Esophagus muscularis mucosa (tissue), 4 donors: ENCODE measurements around the gene TMEM41B. TPM values are rescaled to one million over a fixed set of nuclear protein-coding genes. Genes with fewer than 3 reads are reported as not detected.

ENCODE experiments used
- DNase-seq: peaks from one replicate; pipeline ENCODE4 v3.0.0-alpha.2; 2017; ENCODE audit errors: extremely low spot score
- H3K27ac ChIP-seq, 4 donors: fragments of 200-600 bp; sonication (generic); replicated peaks in 1 of 4; 1 replicate in 3 of 4; 2 replicates in 1 of 4; pipeline ENCODE4 v1.5.1; 2016 to 2019; ENCODE audit warnings: mild to moderate bottlenecking in 1 of 4
- H3K27me3 ChIP-seq, 4 donors: fragments of 200-600 bp; sonication (generic); one replicate each; pipeline versions ENCODE4 v1.5.1 to v1.6.0; 2016 to 2019
- H3K36me3 ChIP-seq, 4 donors: fragments of 200-600 bp; sonication (generic); one replicate each; pipeline ENCODE4 v1.5.1; 2016 to 2019
- H3K4me1 ChIP-seq, 4 donors: fragments of 200-600 bp; sonication (generic); one replicate each; pipeline ENCODE4 v1.5.1; 2016 to 2019
- H3K4me3 ChIP-seq, 4 donors: fragments of 200-600 bp; sonication (generic); 1 replicate in 2 of 4; 2 replicates in 2 of 4; pipeline ENCODE4 v1.5.1; 2016 to 2019; ENCODE audit warnings: mild to moderate bottlenecking in 4 of 4, moderate library complexity in 1 of 4
- H3K9me3 ChIP-seq, 4 donors: fragments of 200-600 bp; sonication (generic); 1 replicate in 3 of 4; 2 replicates in 1 of 4; pipeline ENCODE4 v1.5.1; 2016 to 2019
- CTCF ChIP-seq, 3 experiments: fragments of 200-600 bp in 2 of 3; fragments of 450-650 bp in 1 of 3; sonication (generic) in 2 of 3; IDR thresholded peaks; one replicate each; pipeline ENCODE4 v1.5.1; 2017 to 2019; ENCODE audit warnings: antibody characterized with exemption in 3 of 3, mild to moderate bottlenecking in 2 of 3, moderate library complexity in 1 of 3
- EP300 ChIP-seq: sonication (generic); formaldehyde crosslinking; IDR thresholded peaks from one replicate; pipeline ENCODE4 v1.6.1; 2017; ENCODE audit warnings: antibody characterized with exemption
- POLR2A ChIP-seq: fragments of 450-650 bp; IDR thresholded peaks from one replicate; pipeline ENCODE4 v1.6.1; 2017; ENCODE audit warnings: antibody characterized with exemption, moderate library complexity, mild to moderate bottlenecking, low read depth
- POLR2AphosphoS5 ChIP-seq, 2 donors: sonication (generic); formaldehyde crosslinking; IDR thresholded peaks; one replicate each; pipeline ENCODE4 v1.6.1; 2017; ENCODE audit warnings: antibody characterized with exemption in 2 of 2
- WGBS: methylation state at CpG from one replicate; pipeline ENCODE4 v1.1.5; 2018; 5-methylcytosine and 5-hydroxymethylcytosine counted together
- intact Hi-C: fragments of 100-400 bp; cut with DNase I; formaldehyde crosslinking; loops from one replicate; pipeline ENCODE4 v1.15.1; 2023
- total RNA-seq, 4 donors: library from RNA; depleted of rRNA; stranded (reverse); fragments of >200 nt; gene quantifications; one replicate each; pipeline versions ENCODE4 v1.1.0 to v1.2.1, GENCODE V29; 2016

Gene TMEM41B
- total RNA-seq, 4 donors from 2014 or later, result 13.3 to 21.1 (median 17.4) TPM

- no peak for DNase-seq
- H3K27ac ChIP-seq, result no peak overlapping the region
- no peak for TF ChIP-seq EP300
- no peak for TF ChIP-seq POLR2AphosphoS5 (IDR thresholded peaks at IDR 0.05)
- H3K9me3 ChIP-seq, result no peaks in the 10 kb centered on the region
- intact Hi-C loops, result no loop called here
- no peaks in the 10 kb centered on the region for H3K27me3 ChIP-seq
- H3K4me1 ChIP-seq, result no peaks in the 10 kb centered on the region
- peaks cover 0 to 47% (median 6%) of the 10 kb centered on the region in 4 donors for H3K36me3 ChIP-seq
- WGBS, result 93% methylated on average over 14 of the region's 14 CpGs
- no peak overlapping the region for H3K4me3 ChIP-seq
These were observed 28.4 kb downstream of the TMEM41B start for GRCh38 chr11:9285850-9286587.

GRCh38 chr11:9280655-9281301 is 33.6 kb downstream of the TMEM41B start:
- H3K27me3 ChIP-seq, result no peaks in the 10 kb centered on the region
- WGBS, result 45% methylated on average over 4 of the region's 4 CpGs
- no peaks in the 10 kb centered on the region for H3K9me3 ChIP-seq
- no peak overlapping the region for H3K27ac ChIP-seq
- peaks cover 0 to 35% (median 8%) of the 10 kb centered on the region in 4 donors for H3K36me3 ChIP-seq
- TF ChIP-seq EP300 (no peak), POLR2AphosphoS5 (IDR thresholded peaks at IDR 0.05) (no peak), POLR2A (no peak), CTCF (IDR thresholded peaks at IDR 0.05) (no peak)
- no peak for DNase-seq
- no peaks in the 10 kb centered on the region for H3K4me1 ChIP-seq
- no peak overlapping the region for H3K4me3 ChIP-seq
- intact Hi-C loops, result no loop called here

GRCh38 chr11:9277176-9277575 is 37.2 kb downstream of the TMEM41B start:
- WGBS, result 91% methylated on average over 8 of the region's 8 CpGs
- intact Hi-C loops, result no loop called here

GRCh38 chr11:9276571-9276970 is 37.8 kb downstream of the TMEM41B start:
- Histone ChIP-seq H3K27ac (no peak overlapping the region), H3K27me3 (no peaks in the 10 kb centered on the region), H3K4me3 (no peak overlapping the region), H3K4me1 (peaks cover 10 to 11% (median 10%) of the 10 kb centered on the region in 4 donors), H3K9me3 (no peaks in the 10 kb centered on the region), H3K36me3 (peaks cover 0 to 12% (median 8%) of the 10 kb centered on the region in 4 donors)
- TF ChIP-seq CTCF (IDR thresholded peaks at IDR 0.05) (no peak), EP300 (no peak), POLR2A (no peak), POLR2AphosphoS5 (IDR thresholded peaks at IDR 0.05) (no peak)
- intact Hi-C loops, result no loop called here
- no peak for DNase-seq
- WGBS, result 83% methylated on average over 3 of the region's 3 CpGs

More at GRCh38 chr11:9277176-9277575, 37.2 kb downstream of the TMEM41B start:
- H3K27me3 ChIP-seq, result no peaks in the 10 kb centered on the region
- no peak overlapping the region for H3K27ac ChIP-seq
- TF ChIP-seq POLR2AphosphoS5 (IDR thresholded peaks at IDR 0.05), result no peak
- TF ChIP-seq EP300, result no peak
- H3K4me3 ChIP-seq, result no peak overlapping the region
- H3K36me3 ChIP-seq, result peaks cover 0 to 12% (median 8%) of the 10 kb centered on the region in 4 donors
- H3K9me3 ChIP-seq, result no peaks in the 10 kb centered on the region
- peaks cover 10 to 11% (median 10%) of the 10 kb centered on the region in 4 donors for H3K4me1 ChIP-seq
- no peak for DNase-seq

- no peak for TF ChIP-seq POLR2A
- TF ChIP-seq CTCF (IDR thresholded peaks at IDR 0.05), result no peak
- no peak for TF ChIP-seq EP300
- TF ChIP-seq POLR2AphosphoS5 (IDR thresholded peaks at IDR 0.05), result no peak
- Histone ChIP-seq H3K36me3 (peaks cover 0 to 8% (median 2%) of the 10 kb centered on the region in 4 donors), H3K27ac (no peak overlapping the region), H3K4me3 (no peak overlapping the region), H3K9me3 (no peaks in the 10 kb centered on the region), H3K4me1 (peaks cover 10 to 11% (median 10%) of the 10 kb centered on the region in 4 donors), H3K27me3 (no peaks in the 10 kb centered on the region)
- WGBS, result 69% methylated on average over 8 of the region's 8 CpGs
- DNase-seq, result no peak
- intact Hi-C loops, result no loop called here
These were observed 39.7 kb downstream of the TMEM41B start for GRCh38 chr11:9274499-9275258.
